Putamen (tissue), 1 donor: ENCODE results near the gene INSYN1.
A peak's percentile ranks its signal among the peaks of the same experiment; 100 is the strongest.

Experiments used
- DNase-seq: peaks from one replicate; pipeline ENCODE4 v3.0.0-alpha.2; 2016; ENCODE audit warnings: low spot score

INSYN1 gene

DNA sequence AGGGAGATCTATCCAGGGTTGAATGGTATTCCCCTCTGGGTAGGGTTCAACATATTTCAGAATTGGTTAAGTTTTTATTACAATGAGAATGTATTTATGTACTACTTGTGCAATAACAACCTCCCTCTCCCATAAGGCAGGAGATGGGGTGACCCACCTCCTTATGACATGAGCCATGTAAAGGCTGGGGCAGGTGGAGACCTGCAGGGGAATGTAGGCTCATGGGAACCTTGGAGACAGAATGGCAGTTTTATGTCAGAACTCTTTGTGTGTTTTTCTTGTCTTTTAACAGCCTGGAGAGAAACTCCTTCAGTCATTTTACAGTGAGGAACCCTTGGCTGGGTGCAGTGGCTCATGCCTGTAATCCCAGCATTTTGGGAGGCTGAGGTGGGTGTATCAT is 24.6 kb upstream of the INSYN1 start:
- DNase-seq = no peak

DNA sequence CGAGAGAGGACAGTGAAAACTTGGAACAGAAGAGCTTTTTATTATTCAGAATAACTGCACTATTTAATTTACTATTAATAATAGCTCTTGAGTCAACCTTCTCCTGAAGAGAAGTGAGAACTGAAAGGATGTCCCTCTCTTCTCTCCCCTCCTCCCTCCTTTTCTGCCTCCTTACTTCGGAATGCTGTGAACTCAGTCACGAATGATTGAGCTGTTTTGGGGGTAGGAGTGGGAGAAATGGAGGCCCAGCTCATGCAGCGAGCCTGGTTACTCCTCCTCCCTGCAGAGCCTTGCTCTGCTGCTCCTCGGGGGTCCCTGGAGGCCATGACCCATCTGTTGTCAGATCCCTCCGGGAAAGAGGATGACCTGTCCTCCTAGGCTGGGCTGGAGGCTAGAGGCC is 20.3 kb upstream of the INSYN1 start:
- DNase-seq = peak; percentile 55

DNA sequence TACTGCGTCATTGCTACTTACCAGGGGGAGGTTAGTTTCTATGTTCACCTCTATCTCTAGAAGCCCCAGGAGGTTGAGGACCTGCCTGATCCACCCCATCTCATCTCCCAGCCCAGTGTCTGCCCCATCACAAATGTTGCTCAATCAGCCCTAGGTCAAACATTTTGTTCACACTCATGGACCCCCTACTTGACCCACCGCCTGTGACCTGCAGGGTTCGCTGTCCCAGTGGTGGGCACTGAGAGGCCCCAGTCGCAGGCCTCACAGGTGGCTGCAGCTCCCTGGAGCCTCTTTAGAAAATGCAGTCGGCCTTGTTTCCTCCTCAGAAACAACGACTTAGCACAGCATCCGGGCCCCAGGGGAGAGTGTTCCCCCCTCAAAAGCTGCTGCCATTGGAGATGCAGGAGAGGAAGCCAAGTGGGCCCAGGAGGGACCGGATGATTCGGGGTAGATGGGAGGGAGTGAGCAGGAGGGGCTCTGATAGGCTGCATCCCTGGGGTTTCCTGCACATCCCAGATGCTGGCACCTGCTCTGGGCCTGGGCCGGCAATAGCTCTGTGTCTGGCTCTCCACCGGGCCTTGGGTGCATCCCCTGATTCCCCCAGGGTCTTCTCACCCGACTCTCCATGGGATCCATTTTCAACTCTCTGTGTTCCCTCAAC is 18.4 kb upstream of the INSYN1 start:
- DNase-seq = no peak

GRCh38 chr15:73770050-73770449 is 16.9 kb upstream of the INSYN1 start:
- DNase-seq = no peak

DNA sequence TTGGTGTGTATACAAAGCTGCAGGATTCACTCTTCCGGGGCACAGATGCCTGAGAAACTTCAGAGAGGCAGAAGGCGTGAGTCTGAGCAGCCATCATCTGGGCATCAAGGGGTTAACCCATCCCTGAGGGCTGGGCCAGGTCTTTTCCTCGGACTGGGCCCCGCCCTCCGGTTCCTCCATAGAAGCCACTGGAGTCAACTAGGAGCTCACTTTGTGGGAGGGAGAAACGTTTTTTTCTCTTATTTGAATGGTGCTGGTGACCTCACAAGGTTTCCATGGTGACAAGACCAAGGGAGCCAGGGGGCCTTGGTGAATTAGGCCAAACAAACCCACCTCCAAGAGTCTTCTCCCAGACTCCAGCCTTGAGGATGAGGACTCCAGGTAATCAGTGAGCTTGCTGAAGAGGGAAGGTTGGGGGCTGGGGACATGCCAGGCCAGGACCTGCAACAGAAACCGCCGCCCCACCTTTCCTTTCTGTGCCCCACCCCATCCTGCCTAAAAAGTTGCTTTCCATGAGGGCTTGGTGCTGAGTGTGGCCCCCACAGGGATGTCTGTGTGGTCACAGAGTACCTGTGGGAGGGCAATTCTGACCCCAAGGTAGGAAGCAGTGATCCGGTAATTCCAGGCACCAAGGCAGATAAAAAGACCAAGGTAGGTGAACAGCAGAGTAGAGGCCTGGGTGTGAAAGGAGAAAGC is 14.8 kb upstream of the INSYN1 start:
- no peak for DNase-seq

GRCh38 chr15:73766598-73766997 is 13.4 kb upstream of the INSYN1 start:
- DNase-seq = no peak

- DNase-seq = no peak
Measured at GRCh38 chr15:73765778-73766177, 12.6 kb upstream of the INSYN1 start.

- DNase-seq = no peak
Measured at GRCh38 chr15:73763931-73764330, 10.8 kb upstream of the INSYN1 start.

GRCh38 chr15:73760330-73761329 is 7.5 kb upstream of the INSYN1 start:
- DNase-seq = no peak

DNA sequence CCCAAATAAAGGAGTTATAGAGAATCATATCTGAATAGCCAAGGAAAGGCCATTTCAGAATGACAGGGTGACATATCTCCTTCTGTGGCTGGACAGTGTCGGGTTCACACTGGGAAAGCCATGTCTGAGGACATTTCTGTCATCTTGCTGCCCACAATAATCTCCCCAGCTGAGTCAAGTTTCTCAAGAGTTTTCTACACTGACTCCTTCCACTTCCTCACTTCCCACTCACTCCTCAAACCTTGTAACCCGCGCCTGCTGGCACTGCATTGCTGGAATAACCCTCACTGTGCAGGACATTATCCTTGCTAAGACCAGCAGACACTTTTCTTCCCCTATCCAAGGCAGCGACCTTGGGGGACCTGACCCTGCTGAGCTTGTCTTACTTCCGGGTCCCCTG is 5.3 kb upstream of the INSYN1 start:
- DNase-seq = no peak

DNA sequence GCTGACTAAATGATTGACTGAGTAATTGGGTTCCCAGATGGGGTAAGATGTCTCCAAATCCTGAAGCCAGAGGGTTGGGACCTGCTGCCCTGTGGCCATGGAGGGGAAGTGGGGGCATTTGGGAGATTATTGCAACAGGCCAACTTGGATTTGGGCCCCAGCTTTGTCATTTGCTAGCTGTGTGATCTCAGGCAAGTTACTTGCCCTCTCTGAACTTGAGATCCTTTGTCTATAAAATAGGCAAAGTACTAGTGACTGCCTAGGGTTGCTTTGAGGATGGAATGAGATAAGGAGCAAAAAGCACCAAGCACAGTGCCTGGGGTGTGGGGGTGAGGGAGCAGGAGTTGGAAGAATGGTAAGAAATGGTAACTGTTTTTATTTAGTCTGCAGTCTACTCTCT is 4.4 kb upstream of the INSYN1 start:
- no peak for DNase-seq

- DNase-seq = no peak
Measured at GRCh38 chr15:73756947-73757513, 3.9 kb upstream of the INSYN1 start.

DNA sequence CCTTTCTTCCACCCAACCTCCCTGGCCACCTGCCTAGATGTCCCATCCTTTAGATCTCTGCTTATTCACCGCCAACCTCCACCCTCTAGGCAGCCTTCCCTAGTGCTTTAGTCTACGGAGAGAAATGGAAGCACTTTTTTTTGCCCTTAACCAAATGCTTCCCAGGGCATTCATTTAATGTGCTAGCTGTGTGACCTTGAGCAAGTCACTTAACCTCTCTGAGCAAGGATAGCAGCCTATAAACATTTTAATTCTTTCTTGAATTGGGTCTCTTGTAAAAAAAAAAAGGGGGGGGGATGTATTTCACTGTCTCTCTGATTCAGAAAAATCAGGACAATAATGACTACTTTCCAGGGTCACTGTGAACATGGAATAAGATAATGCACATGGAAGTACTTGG is 3.2 kb upstream of the INSYN1 start:
- no peak for DNase-seq

- no peak for DNase-seq
Measured at GRCh38 chr15:73755946-73756345, 2.8 kb upstream of the INSYN1 start.

GRCh38 chr15:73755481-73755880 is 2.3 kb upstream of the INSYN1 start:
- no peak for DNase-seq

GRCh38 chr15:73754461-73754860 is 1.3 kb upstream of the INSYN1 start:
- no peak for DNase-seq

GRCh38 chr15:73752806-73753193 is 351 bp downstream of the INSYN1 start:
- no peak for DNase-seq

GRCh38 chr15:73751899-73752805 is 999 bp downstream of the INSYN1 start:
- DNase-seq = no peak

DNA sequence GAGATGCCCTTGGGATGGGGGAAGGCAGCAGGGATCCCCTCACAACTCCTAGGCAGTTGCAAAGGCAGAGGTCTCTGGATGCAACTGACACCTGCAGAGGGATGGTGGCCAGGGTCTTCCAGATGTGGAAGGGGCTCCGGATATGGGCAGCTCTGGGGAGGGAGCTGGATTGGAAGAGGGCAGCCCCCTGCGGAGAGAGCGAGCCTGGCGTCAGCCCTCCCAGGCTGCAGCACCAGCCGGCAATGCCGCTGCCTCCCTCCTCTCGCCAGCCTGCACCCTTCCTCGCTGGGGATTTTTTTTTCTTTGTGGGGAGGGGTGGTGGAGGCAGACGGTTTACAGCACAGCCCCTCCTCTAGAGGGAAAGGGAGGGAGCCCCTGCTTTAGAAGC is 1.6 kb downstream of the INSYN1 start:
- DNase-seq = no peak

- DNase-seq = no peak
Measured at GRCh38 chr15:73750951-73751350, 2.2 kb downstream of the INSYN1 start.

GRCh38 chr15:73750438-73750837 is 2.7 kb downstream of the INSYN1 start:
- DNase-seq = no peak
